NT2/D1 (cell line): ENCODE data around the gene NSFL1C.

Source experiments
- YY1 ChIP-seq: IDR thresholded peaks from 2 replicates; pipeline ENCODE4 v1.6.1; 2011; ENCODE audit not compliant: insufficient read length, insufficient read depth
- ZNF274 ChIP-seq: IDR thresholded peaks from 2 replicates; pipeline ENCODE4 v1.6.1; 2011; ENCODE audit warnings: mild to moderate bottlenecking, low read depth, low read length

- no peak for TF ChIP-seq YY1
- TF ChIP-seq ZNF274: no peak
Observed at GRCh38 chr20:1417790-1418189, 48.9 kb downstream of the NSFL1C start.
